C4-2B (cell line): ENCODE results near the gene OR11H12.
"Not testable (repeated sequence)": the region's sequence is repeated elsewhere in the genome, so short reads cannot be mapped to it uniquely, and the experiment has no call there.

Experiments used
- H3K27ac ChIP-seq: fragments of 450-650 bp; 2 replicates; pipeline ENCODE4 v1.5.1; 2017

OR11H12 gene, protein sequence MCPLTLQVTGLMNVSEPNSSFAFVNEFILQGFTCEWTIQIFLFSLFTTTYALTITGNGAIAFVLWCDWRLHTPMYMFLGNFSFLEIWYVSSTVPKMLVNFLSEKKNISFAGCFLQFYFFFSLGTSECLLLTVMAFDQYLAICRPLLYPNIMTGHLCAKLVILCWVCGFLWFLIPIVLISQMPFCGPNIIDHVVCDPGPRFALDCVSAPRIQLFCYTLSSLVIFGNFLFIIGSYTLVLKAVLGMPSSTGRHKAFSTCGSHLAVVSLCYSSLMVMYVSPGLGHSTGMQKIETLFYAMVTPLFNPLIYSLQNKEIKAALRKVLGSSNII

DNA sequence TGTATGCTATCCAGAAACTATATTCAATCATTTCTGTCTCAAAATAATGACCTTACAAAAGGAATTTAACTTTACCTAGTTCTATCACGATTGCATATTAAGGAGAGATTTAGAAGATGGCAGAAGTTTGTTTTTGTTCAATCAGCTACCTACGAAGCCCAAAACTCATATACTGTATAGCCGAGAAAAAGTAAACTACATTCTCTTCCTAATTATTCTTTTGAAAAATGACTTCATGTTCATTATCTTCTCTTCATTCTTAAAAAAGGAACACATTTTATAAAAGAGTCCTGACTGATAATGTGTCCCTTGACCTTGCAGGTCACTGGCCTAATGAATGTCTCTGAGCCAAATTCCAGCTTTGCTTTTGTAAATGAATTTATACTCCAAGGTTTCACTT, at the start of gene OR11H12:
TSS of gene OR11H12 (plus strand) at position 301 of the 400 bp plus-strand sequence. CDS start at position 301, 0 bp downstream.
- not testable (repeated sequence) for H3K27ac ChIP-seq

DNA sequence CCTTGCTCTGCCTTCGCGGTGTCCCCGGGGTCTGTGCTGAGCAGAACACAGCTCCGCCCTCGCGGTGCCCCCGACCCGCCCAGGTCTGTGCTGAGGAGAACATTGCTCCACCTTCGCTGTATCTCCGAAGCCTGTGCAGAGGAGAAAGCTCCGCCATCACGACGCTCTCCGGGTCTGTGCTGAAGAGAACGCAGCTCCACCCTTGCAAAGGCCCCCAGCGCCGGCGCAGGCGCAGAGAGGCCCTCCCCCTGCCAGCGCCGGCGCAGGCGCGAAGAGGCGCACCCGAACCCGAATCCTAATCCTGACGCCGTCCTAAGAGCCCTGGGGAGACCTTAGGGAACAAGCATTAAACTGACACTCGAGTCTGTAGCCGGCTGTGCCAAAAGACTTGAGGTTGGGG, 18.0 kb upstream of the OR11H12 start:
- H3K27ac ChIP-seq = not testable (repeated sequence)

DNA sequence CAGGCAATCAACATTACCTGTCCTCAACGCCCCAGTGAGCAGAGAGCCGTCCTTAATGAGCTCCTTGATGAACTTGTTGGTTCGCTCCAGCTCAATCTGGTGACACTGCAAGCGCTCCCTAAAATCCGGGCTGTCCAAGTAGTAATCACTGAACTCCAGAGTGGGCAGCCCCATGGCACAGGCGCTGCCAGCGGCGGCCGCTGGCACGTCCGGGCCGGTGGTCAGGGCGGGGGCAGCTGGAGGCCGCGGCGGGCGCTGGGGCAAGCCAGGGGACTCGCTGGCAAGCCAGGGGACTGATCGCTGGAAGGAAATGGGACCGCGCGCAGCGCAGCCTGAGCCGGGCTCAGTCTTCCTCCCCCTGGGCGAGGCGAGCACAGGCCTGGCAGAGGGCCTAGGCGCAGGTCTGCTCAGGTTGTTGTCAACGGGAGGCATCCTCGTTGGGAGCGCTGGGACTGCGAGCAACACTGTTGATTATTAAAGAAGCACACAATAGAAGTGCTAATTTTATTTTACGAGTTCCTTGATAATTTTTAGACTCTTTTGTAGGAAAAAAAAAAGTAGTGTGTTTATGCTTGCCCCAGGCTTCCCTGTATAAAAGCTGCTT, 25.8 kb downstream of the OR11H12 start:
- H3K27ac ChIP-seq = not testable (repeated sequence)

DNA sequence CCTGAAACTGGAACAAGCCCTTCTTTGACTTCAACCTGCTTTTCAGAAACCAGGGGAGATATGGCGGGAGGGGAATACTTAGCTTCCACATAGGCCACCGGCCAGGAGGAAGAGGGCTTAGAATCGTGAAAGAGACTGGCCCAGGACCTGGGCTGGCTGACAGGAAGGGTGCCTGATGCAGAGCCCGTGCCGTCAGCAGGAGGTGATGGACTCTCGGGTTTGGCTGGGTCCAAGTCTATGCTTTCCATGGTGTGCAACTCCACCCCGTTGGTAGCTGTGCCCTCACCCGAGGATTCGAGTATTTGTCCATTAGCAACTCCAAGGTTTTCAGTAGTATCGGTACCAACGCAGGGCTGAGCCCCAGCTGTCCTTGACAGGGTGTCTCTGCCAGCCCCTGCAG, 35.1 kb downstream of the OR11H12 start:
- H3K27ac ChIP-seq = not testable (repeated sequence)

DNA sequence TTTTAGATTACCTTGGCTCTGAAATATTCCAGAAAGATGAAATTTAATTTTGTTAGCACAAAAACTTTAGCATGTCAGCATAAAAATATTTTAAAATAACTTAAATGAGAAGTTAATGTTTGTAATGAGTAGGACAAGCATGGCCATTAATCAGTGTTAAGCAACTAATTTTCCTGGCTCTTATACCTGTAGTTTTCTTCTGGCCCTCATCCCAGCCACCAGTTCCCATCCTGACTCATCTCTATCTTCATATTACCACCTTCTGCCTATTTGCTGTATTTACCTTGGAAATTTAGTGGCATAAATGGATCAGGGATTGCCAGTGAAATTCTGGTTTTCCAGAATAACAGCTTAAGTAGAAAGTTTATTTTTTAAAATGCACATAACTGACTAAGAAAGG, 37.1 kb downstream of the OR11H12 start:
- not testable (repeated sequence) for H3K27ac ChIP-seq

DNA sequence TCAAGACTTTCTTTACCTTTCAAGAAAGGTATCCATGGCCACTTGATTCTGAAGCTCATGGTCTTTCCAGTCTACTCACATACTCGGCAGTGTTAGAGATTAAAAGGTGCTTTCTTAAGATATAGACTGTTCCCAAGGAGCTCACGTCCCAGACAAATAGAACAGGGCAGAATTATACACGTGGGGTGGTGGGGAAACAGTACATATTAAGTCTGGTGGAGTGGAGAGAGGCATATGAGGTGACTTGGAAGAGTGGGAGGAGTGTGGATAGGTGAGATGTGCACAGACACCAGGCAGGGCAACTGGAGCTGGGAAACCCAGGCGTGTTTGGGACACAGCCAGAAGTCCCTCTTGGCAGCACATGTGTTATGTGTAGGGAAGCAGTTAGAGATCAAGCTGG, 37.9 kb downstream of the OR11H12 start:
- H3K27ac ChIP-seq = not testable (repeated sequence)

DNA sequence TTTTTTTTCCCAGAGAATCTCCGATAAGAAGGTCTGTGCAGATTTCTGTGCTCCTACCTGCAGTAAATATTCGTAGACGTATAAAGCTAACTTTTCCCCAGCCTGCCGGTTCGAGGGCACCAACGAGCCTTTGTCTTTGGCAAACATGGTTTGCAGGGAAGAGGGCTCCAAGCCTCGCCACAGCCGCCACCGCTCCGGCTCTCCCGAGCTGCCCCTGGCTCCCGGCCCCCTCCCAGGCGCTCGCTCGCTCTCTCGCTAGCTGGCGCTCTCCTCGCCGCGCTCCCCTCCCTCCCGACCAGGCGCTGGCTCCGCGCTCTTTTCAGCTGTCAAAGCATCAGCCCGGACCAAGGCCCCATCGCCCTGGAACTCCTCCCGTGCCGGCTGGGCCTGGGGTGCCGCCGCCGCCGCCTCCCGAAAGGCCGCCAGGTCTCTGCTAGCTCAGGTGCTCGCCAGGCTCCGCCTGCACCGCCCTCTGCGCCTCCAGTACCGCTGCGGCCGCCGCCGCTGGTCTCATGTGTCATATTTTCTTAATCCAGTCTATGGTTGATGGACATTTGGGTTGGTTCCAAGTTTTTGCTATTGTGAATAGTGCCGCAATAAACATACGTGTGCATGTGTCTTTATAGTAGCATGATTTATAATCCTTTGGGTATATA, 45.3 kb downstream of the OR11H12 start:
- not testable (repeated sequence) for H3K27ac ChIP-seq
